Ectodermal cell (in vitro differentiated cells): ENCODE measurements around the gene PLEKHG7.
"Not testable (repeated sequence)": the region's sequence is repeated elsewhere in the genome, so short reads cannot be mapped to it uniquely, and the experiment has no call there.

ENCODE experiments used
- H3K27ac ChIP-seq: 2 replicates; pipeline ENCODE4 v1.7.0; 2013; ENCODE audit warnings: mild to moderate bottlenecking, low read depth, low read length; ENCODE audit not compliant: insufficient read depth, poor library complexity, severe bottlenecking
- H3K27me3 ChIP-seq: 2 replicates; pipeline ENCODE4 v1.7.0; 2013; ENCODE audit warnings: mild to moderate bottlenecking, low read length; ENCODE audit not compliant: insufficient read depth, control insufficient read depth, poor library complexity, severe bottlenecking
- H3K36me3 ChIP-seq: one replicate; pipeline ENCODE4 v1.7.0; 2013; ENCODE audit warnings: low read length; ENCODE audit not compliant: control insufficient read depth, insufficient read depth
- H3K4me1 ChIP-seq: one replicate; pipeline ENCODE4 v1.7.0; 2013; ENCODE audit warnings: low read length; ENCODE audit not compliant: control insufficient read depth, insufficient read depth
- H3K4me3 ChIP-seq: 2 replicates; pipeline ENCODE4 v1.7.0; 2013; ENCODE audit warnings: low read depth, low read length, control low read depth; ENCODE audit not compliant: insufficient read depth
- H3K9me3 ChIP-seq: 2 replicates; pipeline ENCODE4 v1.7.0; 2013; ENCODE audit warnings: mild to moderate bottlenecking, low read length, moderate library complexity; ENCODE audit not compliant: control insufficient read depth
- WGBS, 2 experiments: methylation state at CpG; one replicate each; pipeline ENCODE4 v1.1.7; 2013; ENCODE audit warnings: missing lambda C conversion rate in 2 of 2; 5-methylcytosine and 5-hydroxymethylcytosine counted together

PLEKHG7 gene

GRCh38 chr12:92743026-92743425, 40.2 kb downstream of the PLEKHG7 start:
- 90 to 95% methylated on average over 3 of the region's 3 CpGs for WGBS, 2 experiments

DNA sequence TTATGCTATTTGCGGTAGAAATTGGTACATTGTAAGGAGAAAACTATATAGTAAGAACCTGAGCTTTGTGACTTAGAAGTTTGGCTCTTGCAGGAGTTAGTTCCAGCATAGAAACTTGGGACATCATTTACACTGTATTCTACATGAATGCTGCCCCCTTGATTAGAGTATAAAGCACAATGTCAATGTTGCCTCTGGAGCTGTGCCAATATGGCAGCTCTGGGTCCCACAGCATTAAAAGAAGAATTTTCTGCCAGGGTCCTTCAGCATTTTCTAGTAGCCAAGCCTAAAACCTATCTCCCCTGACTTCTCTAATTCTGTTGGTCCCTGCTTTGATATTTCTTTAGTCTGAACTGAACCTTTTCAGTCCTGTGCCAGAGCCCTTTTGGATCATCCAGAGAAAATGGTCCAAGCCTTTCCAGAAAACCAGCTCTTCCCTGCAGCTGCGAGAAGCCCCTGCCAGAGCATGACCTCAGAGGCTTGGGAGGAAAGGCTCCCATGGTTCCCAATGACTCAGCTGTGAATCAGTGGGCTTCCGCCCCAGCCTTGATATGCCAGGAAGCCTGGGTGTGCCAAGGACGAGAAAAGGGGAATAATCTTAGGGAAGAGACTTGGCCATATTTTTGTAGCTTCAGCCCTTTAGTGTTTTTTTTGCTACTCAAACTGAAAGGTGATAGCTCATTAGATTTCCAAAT, 43.2 kb downstream of the PLEKHG7 start:
- Histone ChIP-seq H3K36me3 (no peaks in the 10 kb centered on the region), H3K9me3 (no peaks in the 10 kb centered on the region), H3K4me3 (no peak overlapping the region), H3K27me3 (no peaks in the 10 kb centered on the region), H3K27ac (no peak overlapping the region), H3K4me1 (no peaks in the 10 kb centered on the region)
- WGBS, 2 experiments: 93 to 96% methylated on average over 4 of the region's 4 CpGs

More at GRCh38 chr12:92743026-92743425, 40.2 kb downstream of the PLEKHG7 start:
- H3K4me3 ChIP-seq: no peak overlapping the region
- no peaks in the 10 kb centered on the region for H3K27me3 ChIP-seq
- no peaks in the 10 kb centered on the region for H3K4me1 ChIP-seq
- no peaks in the 10 kb centered on the region for H3K9me3 ChIP-seq
- H3K27ac ChIP-seq: no peak overlapping the region
- no peaks in the 10 kb centered on the region for H3K36me3 ChIP-seq

DNA sequence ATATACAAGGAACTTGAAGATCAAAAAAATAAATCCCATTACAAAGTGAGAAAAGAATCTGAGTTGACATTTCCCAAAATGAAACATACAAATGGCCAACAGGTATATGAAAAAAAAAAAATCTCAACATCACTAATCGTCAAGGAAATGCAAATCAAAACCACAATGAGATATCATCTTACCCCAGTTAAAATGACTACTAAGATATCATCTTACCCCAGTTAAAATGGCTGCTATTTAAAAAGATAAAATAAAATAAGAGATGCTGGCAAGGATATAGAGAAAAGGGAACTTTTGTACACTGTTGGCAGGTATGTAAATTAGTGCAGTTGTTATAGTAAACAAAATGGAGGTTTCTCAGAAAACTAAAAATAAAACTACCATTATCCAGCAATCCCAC, 44.4 kb downstream of the PLEKHG7 start:
- Histone ChIP-seq H3K27ac (no peak overlapping the region), H3K9me3 (no peaks in the 10 kb centered on the region), H3K27me3 (no peaks in the 10 kb centered on the region), H3K36me3 (no peaks in the 10 kb centered on the region), H3K4me3 (no peak overlapping the region), H3K4me1 (no peaks in the 10 kb centered on the region)
- WGBS, 2 experiments: 86 to 100% methylated on average over 1 of the region's 1 CpG

DNA sequence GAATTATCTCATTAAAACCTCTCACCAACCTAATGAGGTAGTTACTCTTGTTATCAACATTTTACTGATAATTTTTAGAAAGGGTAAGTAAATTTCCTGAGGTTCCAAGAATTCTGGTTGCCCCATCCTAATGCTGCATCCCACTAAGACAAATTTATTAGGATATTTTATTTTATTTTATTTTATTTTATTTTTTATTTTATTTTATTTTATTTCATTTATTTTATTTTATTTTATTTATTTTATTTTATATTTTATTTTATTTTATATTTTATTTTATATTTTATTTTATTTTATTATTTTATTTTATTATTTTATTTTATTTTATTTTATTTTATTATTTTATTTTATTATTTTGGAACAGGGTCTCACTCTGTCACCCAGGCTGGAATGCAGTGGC, 46.9 kb downstream of the PLEKHG7 start:
- H3K36me3 ChIP-seq, H3K9me3 ChIP-seq, H3K27ac ChIP-seq, H3K4me1 ChIP-seq, H3K27me3 ChIP-seq, H3K4me3 ChIP-seq: not testable (repeated sequence)

DNA sequence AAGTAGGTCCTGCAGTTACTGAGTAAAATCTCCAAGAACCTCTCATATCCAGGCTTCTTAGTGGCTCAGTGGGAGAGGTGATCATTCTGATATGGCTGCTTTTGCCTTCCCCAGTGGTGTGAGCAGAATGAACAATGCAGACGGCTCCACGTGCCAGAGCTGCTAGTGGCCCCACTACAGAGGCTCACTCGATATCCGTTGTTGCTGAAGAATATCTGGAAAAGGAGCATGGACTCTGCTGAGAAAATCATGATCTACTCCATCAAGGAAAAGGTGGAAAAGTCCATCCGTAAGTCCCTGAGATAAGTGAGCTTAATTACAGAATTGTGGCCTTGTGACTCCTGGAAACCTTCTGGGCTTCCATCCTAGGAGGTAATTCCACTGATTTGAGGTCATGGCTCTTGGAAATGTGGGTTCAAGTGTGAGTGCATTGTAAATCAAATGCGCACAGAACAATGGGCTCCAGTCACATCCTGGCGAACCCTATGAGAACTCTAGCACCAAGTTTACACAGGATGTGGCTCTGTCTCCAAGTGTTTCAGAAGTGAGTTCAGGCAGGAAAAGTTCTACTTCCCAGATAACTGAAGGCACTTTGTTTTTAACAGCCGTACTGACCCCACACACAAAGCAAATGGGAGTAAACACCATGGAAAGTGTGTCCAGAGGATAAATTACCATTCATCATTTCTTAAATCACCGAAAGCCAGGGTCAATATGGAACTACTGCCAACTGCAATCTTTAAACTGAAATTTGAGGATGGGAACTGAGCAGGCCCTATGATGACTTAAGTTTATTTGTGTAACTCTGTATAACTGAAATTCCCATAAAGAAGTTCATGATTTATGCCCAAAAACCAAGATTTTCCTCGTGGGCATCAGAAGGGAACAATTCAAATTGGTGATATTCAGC, 51.4 kb downstream of the PLEKHG7 start:
- Histone ChIP-seq H3K27me3 (no peaks in the 10 kb centered on the region), H3K4me3 (no peak overlapping the region), H3K9me3 (no peaks in the 10 kb centered on the region), H3K4me1 (no peaks in the 10 kb centered on the region), H3K36me3 (no peaks in the 10 kb centered on the region), H3K27ac (no peak overlapping the region)
- 95% methylated on average over 9 of the region's 10 CpGs for WGBS, 2 experiments

- Histone ChIP-seq H3K9me3 (no peaks in the 10 kb centered on the region), H3K36me3 (no peaks in the 10 kb centered on the region), H3K27ac (no peak overlapping the region), H3K4me1 (no peaks in the 10 kb centered on the region), H3K4me3 (no peak overlapping the region), H3K27me3 (no peaks in the 10 kb centered on the region)
- 89 to 93% methylated on average over 3 of the region's 3 CpGs for WGBS, 2 experiments
These were observed 54.3 kb downstream of the PLEKHG7 start for GRCh38 chr12:92756898-92757596.

DNA sequence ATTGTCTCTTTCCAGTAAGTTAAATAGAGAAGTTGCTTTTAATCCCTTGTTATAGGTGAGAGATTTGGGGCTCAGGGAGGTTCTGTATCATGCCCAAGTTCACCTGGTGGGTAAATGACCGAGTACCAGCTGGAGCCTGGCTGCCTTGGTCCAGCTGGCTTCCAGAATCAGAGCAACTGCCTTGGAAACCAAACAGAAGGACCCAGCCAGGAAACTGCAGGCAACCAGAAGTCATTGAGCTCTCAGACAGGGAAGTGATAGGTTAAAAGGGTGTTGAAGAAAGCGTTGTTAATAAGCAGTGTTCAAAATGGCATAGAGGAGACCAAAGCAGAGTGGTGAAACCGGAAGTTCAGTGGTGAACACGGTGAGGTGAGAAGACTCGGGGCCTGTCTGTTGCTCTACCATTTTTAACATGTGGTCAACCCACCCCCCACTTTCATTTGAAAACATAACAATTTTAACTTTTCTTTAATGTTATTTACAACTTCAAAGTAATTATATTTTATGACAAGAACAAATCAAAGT, 54.9 kb downstream of the PLEKHG7 start:
- Histone ChIP-seq H3K36me3 (no peaks in the 10 kb centered on the region), H3K27me3 (no peaks in the 10 kb centered on the region), H3K27ac (no peak overlapping the region), H3K4me1 (no peaks in the 10 kb centered on the region), H3K9me3 (no peaks in the 10 kb centered on the region), H3K4me3 (no peak overlapping the region)
- WGBS, 2 experiments: 95% methylated on average over 5 of the region's 5 CpGs

DNA sequence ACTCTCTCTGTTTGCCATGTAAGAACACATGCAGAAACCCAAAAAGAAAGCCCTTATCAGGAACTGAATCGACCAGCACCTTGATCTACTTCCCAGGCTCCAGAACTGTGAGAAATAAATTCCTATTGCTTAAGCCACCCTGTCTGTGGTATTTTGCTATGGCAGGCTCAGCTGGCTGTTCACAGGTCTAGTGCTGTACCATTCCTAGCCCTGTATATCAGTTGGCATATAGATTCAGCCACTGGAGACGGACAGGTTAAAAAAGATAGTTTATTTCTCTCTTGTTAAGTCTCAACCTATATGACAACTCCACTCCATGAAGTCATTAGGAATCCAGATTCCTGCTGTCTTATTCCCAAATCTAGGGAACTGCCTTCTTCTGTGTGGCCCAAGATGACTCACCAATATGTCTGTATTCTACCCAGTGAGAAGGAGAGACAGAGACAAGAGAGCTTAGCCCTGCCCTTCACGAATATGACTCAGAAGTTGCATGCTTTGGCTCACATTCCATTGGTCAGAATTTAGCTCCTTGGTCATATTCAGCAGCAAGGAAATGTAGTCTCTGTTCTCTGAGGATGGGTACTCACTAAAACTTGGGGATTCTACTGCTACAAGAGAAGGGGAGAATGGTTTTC, 57.0 kb downstream of the PLEKHG7 start:
- Histone ChIP-seq H3K4me3 (no peak overlapping the region), H3K9me3 (no peaks in the 10 kb centered on the region), H3K27me3 (no peaks in the 10 kb centered on the region), H3K4me1 (no peaks in the 10 kb centered on the region), H3K27ac (no peak overlapping the region), H3K36me3 (no peaks in the 10 kb centered on the region)
- 77 to 91% methylated on average over 3 of the region's 3 CpGs for WGBS, 2 experiments

DNA sequence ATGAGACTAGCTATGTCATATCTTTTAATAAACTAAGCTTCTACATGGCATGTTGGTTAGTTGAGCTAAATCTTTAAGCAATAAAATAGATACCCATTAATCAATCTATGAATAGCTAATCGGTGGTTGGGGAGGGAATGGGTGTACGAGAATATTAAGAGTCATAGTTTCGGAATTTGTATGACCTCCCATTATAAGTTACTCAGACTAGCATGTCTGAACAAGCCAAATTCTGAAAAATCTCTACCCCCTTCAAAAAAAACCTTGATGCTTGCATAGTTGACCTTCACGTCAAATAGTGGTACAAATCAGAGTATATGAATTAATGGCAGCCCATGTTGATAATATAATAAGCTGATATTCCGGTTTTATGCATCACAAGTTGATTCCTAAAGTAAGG, 60.0 kb downstream of the PLEKHG7 start:
- WGBS, 2 experiments: 95 to 100% methylated on average over 3 of the region's 5 CpGs
- H3K36me3 ChIP-seq: no peaks in the 10 kb centered on the region
- no peaks in the 10 kb centered on the region for H3K4me1 ChIP-seq
- H3K27me3 ChIP-seq: no peaks in the 10 kb centered on the region
- H3K4me3 ChIP-seq: no peak overlapping the region
- no peak overlapping the region for H3K27ac ChIP-seq
- no peaks in the 10 kb centered on the region for H3K9me3 ChIP-seq
